BJ (cell line): ENCODE data around the gene KBTBD12. TPM values are rescaled to one million over a fixed set of nuclear protein-coding genes. Genes with fewer than 3 reads are reported as not detected.
"Not testable (repeated sequence)": the region's sequence is repeated elsewhere in the genome, so short reads cannot be mapped to it uniquely, and the experiment has no call there.

ENCODE experiments used
- CTCF ChIA-PET: fragments of 350-600 bp; formaldehyde crosslinking; extraction: SDS; loops from one replicate; lab custom pipeline; 2021; ENCODE audit warnings: antibody characterized with exemption, inconsistent platforms; lab: Yijun Ruan, JAX
- POLR2A ChIA-PET: fragments of 300-600 bp; sonication (Branson Sonifier 250); formaldehyde crosslinking; extraction: SDS; loops from one replicate; lab custom pipeline; 2021; ENCODE audit warnings: antibody characterized with exemption; lab: Charles Lee
- DNase-seq: peaks from one replicate; pipeline ENCODE4 v3.0.0-alpha.2; 2011; ENCODE audit warnings: low read depth
- H3K27me3 ChIP-seq: 2 replicates; pipeline ENCODE4 v1.6.0; 2011; ENCODE audit warnings: low read length; ENCODE audit not compliant: control insufficient read depth, insufficient read depth
- H3K36me3 ChIP-seq: 2 replicates; pipeline ENCODE4 v1.5.1; 2011; ENCODE audit warnings: low read length; ENCODE audit not compliant: control insufficient read depth, insufficient read depth
- H3K4me3 ChIP-seq: 2 replicates; pipeline ENCODE4 v1.5.1; 2011; ENCODE audit warnings: low read depth, mild to moderate bottlenecking, control low read depth, low read length
- CTCF ChIP-seq: IDR thresholded peaks from 2 replicates; pipeline ENCODE4 v1.5.1; 2011; ENCODE audit warnings: low read depth, mild to moderate bottlenecking, control low read depth, inconsistent platforms, low read length, moderate library complexity; ENCODE audit not compliant: insufficient read depth
- polyA plus RNA-seq: library from polyadenylated mRNA; depleted of rRNA; stranded (reverse); fragments of >200 nt; gene quantifications from 2 replicates; pipeline ENCODE4 v1.2.3, GENCODE V29; 2011

The KBTBD12 gene
- polyA plus RNA-seq, 1 experiment: not detected

- POLR2A ChIA-PET: no interaction called here
- no peak for DNase-seq
- CTCF ChIA-PET: interaction anchor here (0.9 kb wide), 2 partner anchors 13 to 179 kb away, joined by 3 read pairs; no protein-coding TSS in a partner anchor
- TF ChIP-seq CTCF: no peak
- peaks cover 10% of the 10 kb centered on the region for H3K27me3 ChIP-seq
- no peak overlapping the region for H3K4me3 ChIP-seq
- no peaks in the 10 kb centered on the region for H3K36me3 ChIP-seq
Observed at GRCh38 chr3:127870156-127870555, 44.9 kb upstream of the KBTBD12 start.

- H3K4me3 ChIP-seq, CTCF ChIA-PET, POLR2A ChIA-PET, H3K27me3 ChIP-seq, DNase-seq, H3K36me3 ChIP-seq: not testable (repeated sequence)
Observed at GRCh38 chr3:127874097-127874496, 40.9 kb upstream of the KBTBD12 start.

- Histone ChIP-seq H3K4me3 (no peak overlapping the region), H3K36me3 (no peaks in the 10 kb centered on the region), H3K27me3 (peaks cover 4% of the 10 kb centered on the region; the same call in 1 of the 2 replicates)
- CTCF ChIA-PET: interaction anchor here (0.6 kb wide), 1 partner anchor 103 kb away, joined by 5 read pairs; no protein-coding TSS in a partner anchor
- TF ChIP-seq CTCF: no peak
- DNase-seq: no peak
- POLR2A ChIA-PET: no interaction called here
Observed at GRCh38 chr3:127881586-127881985, 33.4 kb upstream of the KBTBD12 start.

GRCh38 chr3:127884041-127884440 lies 31.0 kb upstream of the KBTBD12 start:
- ChIA-PET CTCF (interaction anchor here (0.5 kb wide), 1 partner anchor 185 kb away, joined by 3 read pairs; no protein-coding TSS in a partner anchor), POLR2A (no interaction called here)
- no peak overlapping the region for H3K4me3 ChIP-seq
- no peaks in the 10 kb centered on the region for H3K36me3 ChIP-seq
- no peak for TF ChIP-seq CTCF
- no peak for DNase-seq
- H3K27me3 ChIP-seq: peaks cover 4% of the 10 kb centered on the region; the same call in 1 of the 2 replicates

- Histone ChIP-seq H3K36me3 (no peaks in the 10 kb centered on the region), H3K4me3 (no peak overlapping the region), H3K27me3 (peaks cover 2% of the 10 kb centered on the region; the same call in 1 of the 2 replicates)
- ChIA-PET CTCF (interaction anchor here (0.6 kb wide), 1 partner anchor 53 kb away, joined by 3 read pairs; no protein-coding TSS in a partner anchor), POLR2A (no interaction called here)
- DNase-seq: no peak
- no peak for TF ChIP-seq CTCF
Observed at GRCh38 chr3:127886231-127886955, 28.6 kb upstream of the KBTBD12 start.

GRCh38 chr3:127886956-127887231 lies 28.1 kb upstream of the KBTBD12 start:
- no peak for DNase-seq
- H3K4me3 ChIP-seq: no peak overlapping the region
- peaks cover 2% of the 10 kb centered on the region; the same call in 1 of the 2 replicates for H3K27me3 ChIP-seq
- ChIA-PET CTCF (interaction anchor here (0.6 kb wide), 1 partner anchor 52 kb away, joined by 3 read pairs; no protein-coding TSS in a partner anchor), POLR2A (no interaction called here)
- no peaks in the 10 kb centered on the region for H3K36me3 ChIP-seq
- TF ChIP-seq CTCF: no peak
